Kidney (tissue), 14 donors: ENCODE data around the gene LARGE1. TPM values are rescaled to one million over a fixed set of nuclear protein-coding genes. Genes with fewer than 3 reads are reported as not detected.

Source experiments
- DNase-seq, 5 donors: peaks; one replicate each; pipeline ENCODE4 v3.0.0-alpha.2; 2013 to 2020
- FAIRE-seq: peaks from 2 replicates; lab custom pipeline; 2012; peaks lifted over from hg19 to GRCh38; lab: Jason Lieb, UNC
- H3K27ac ChIP-seq, 2 donors: one replicate each; pipeline ENCODE4 v1.7.0; 2013; ENCODE audit warnings: low read depth in 2 of 2, low read length in 2 of 2, inconsistent platforms in 1 of 2
- H3K27me3 ChIP-seq: one replicate; pipeline ENCODE4 v1.7.1; 2013; ENCODE audit warnings: low read length, inconsistent platforms; ENCODE audit not compliant: control insufficient read depth, insufficient read depth
- H3K36me3 ChIP-seq, 3 donors: one replicate each; pipeline versions ENCODE4 v1.7.0 to v1.7.1; 2013; ENCODE audit warnings: low read length in 3 of 3, control low read depth in 1 of 3, inconsistent platforms in 1 of 3; ENCODE audit not compliant: insufficient read depth in 3 of 3, control insufficient read depth in 2 of 3
- H3K4me1 ChIP-seq, 3 donors: one replicate each; pipeline versions ENCODE4 v1.7.0 to v1.7.1; 2013; ENCODE audit warnings: low read length in 3 of 3, inconsistent platforms in 1 of 3, low read depth in 1 of 3; ENCODE audit not compliant: control insufficient read depth in 2 of 3, insufficient read depth in 2 of 3
- H3K4me3 ChIP-seq, 3 donors: one replicate each; pipeline versions ENCODE4 v1.7.0 to v1.8.1; 2013; ENCODE audit warnings: low read length in 3 of 3, control low read depth in 1 of 3, inconsistent platforms in 1 of 3
- H3K9ac ChIP-seq, 3 donors: one replicate each; pipeline versions ENCODE4 v1.7.0 to v1.7.1; 2013; ENCODE audit warnings: low read length in 3 of 3, control low read depth in 1 of 3, inconsistent platforms in 1 of 3
- H3K9me3 ChIP-seq, 3 donors: one replicate each; pipeline versions ENCODE4 v1.7.0 to v1.7.1; 2013; ENCODE audit warnings: low read length in 3 of 3, control low read depth in 1 of 3, inconsistent platforms in 1 of 3; ENCODE audit not compliant: control insufficient read depth in 2 of 3, insufficient read depth in 1 of 3
- intact Hi-C: fragments of 100-400 bp; cut with DNase I; formaldehyde crosslinking; loops from one replicate; pipeline ENCODE4 v1.11.1; 2022
- polyA plus RNA-seq: library from polyadenylated mRNA; stranded (reverse); fragments of 350-450 nt; fragmentation: Illumina TruSeq; extraction: RNeasy Lipid Tissue Mini Kit (QIAGEN cat#74804); gene quantifications from one replicate; pipeline ENCODE4 v1.2.3, GENCODE V29; 2014; ENCODE audit warnings: low read depth, low replicate concordance; ENCODE audit not compliant: insufficient read depth
- total RNA-seq: library from RNA; stranded (reverse); fragmentation: NEBNext Ultra II Directional; extraction: Animal tissue kit (Norgen Biotek cat#: 25700); gene quantifications from one replicate; pipeline ENCODE4 v1.2.1, GENCODE V29; 2021
- TF ChIP-seq, protein P1 (sequence below): IDR thresholded peaks from 3 replicates; pipeline ENCODE4 v1.5.1; 2012; ENCODE audit warnings: mild to moderate bottlenecking, moderate library complexity, borderline replicate concordance; ENCODE audit not compliant: insufficient read depth; ENCODE audit errors: extremely low read depth
- donor health status: control.
- donor health status: control.
- donor health status: control.
- donor health status: control.
- donor health status: control.
- donor health status: DM: yes; HTN: yes; CAD: no.
- donor health status: Normal renal cell carcinoma (clear cell type).

Gene LARGE1
- total and polyA plus RNA-seq, 2 donors from 2014 or later: 5.0 to 22.9 TPM

DNA sequence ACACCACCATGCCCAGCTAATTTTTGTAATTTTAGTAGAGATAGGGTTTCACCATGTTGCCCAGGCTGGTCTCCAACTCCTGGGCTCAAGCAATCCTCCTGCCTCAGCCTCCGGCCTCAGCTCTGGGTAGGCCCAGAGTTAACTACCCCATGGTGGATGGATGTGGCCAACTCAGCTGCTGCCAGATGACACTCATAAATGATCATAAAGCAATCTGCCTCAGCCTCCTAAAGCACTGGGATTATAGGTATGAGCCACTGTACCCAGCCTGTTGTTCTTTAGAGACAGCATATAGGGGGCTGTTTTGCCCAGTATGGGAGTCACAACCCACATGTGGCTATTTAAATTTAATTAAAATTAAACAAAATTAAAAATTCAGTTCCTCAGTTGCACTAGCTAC, 54.3 kb downstream of the LARGE1 start:
- TF ChIP-seq, protein P1, sequence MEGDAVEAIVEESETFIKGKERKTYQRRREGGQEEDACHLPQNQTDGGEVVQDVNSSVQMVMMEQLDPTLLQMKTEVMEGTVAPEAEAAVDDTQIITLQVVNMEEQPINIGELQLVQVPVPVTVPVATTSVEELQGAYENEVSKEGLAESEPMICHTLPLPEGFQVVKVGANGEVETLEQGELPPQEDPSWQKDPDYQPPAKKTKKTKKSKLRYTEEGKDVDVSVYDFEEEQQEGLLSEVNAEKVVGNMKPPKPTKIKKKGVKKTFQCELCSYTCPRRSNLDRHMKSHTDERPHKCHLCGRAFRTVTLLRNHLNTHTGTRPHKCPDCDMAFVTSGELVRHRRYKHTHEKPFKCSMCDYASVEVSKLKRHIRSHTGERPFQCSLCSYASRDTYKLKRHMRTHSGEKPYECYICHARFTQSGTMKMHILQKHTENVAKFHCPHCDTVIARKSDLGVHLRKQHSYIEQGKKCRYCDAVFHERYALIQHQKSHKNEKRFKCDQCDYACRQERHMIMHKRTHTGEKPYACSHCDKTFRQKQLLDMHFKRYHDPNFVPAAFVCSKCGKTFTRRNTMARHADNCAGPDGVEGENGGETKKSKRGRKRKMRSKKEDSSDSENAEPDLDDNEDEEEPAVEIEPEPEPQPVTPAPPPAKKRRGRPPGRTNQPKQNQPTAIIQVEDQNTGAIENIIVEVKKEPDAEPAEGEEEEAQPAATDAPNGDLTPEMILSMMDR: no peak
- H3K4me1 ChIP-seq: peaks cover 0 to 5% (median 0%) of the 10 kb centered on the region in 3 donors

DNA sequence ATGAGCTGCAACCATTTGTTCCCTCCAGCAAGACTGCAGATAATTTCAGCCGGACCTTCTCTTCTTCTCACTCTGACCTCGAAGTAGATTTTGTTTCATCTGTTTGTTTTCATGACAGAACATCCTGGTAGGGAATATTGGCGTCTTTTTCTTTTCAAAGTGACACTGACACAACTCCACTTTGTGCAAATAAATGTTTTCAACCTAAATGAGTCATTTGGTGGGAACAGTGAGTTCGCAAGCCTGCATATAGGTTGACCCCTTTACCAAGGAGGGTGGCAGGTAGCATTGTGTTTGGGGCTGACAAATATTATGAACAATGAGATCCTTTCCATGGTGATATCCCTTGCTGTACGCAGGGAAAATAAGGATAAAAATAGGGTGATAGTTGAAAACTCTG, 55.0 kb downstream of the LARGE1 start:
- FAIRE-seq: no peak

More for the DNA sequence above, 54.3 kb downstream of the LARGE1 start:
- Histone ChIP-seq H3K36me3 (no peaks in the 10 kb centered on the region), H3K27me3 (no peaks in the 10 kb centered on the region), H3K4me3 (no peak overlapping the region), H3K27ac (no peak overlapping the region), H3K9me3 (no peaks in the 10 kb centered on the region), H3K9ac (no peak overlapping the region)
- intact Hi-C loops: no loop called here
- DNase-seq: no peak
- no peak for FAIRE-seq

DNA sequence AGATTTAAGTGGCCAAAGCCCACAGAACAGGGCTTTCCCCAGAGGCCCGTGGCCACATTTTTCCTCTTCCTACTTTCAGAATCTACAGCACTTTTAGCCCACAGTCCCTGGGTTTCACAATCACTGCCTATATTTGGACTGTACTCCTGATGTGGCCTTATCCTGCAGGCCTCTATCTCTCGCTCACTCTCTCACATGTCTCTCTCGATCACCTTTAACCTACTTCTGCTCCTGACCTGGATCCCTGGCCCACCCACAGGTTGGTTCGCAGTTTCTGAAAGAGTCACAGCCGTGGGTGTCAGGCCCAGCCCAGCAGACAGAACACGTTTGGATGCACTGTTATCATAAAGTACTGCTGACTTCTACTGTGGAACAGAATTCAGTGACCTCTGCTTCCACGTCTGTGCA, 55.5 kb downstream of the LARGE1 start:
- FAIRE-seq: no peak
- H3K36me3 ChIP-seq: no peaks in the 10 kb centered on the region
- H3K4me1 ChIP-seq: peaks cover 0 to 5% (median 0%) of the 10 kb centered on the region in 3 donors
- TF ChIP-seq, protein P1: no peak
- H3K27ac ChIP-seq: no peak overlapping the region
- H3K27me3 ChIP-seq: no peaks in the 10 kb centered on the region
- intact Hi-C loops: no loop called here
- no peak for DNase-seq
- no peak overlapping the region for H3K9ac ChIP-seq
- H3K4me3 ChIP-seq: no peak overlapping the region
- H3K9me3 ChIP-seq: no peaks in the 10 kb centered on the region

More for the DNA sequence above, 55.0 kb downstream of the LARGE1 start:
- Histone ChIP-seq H3K27ac (no peak overlapping the region), H3K4me1 (peaks cover 0 to 5% (median 0%) of the 10 kb centered on the region in 3 donors), H3K9ac (no peak overlapping the region), H3K36me3 (no peaks in the 10 kb centered on the region), H3K9me3 (no peaks in the 10 kb centered on the region), H3K4me3 (no peak overlapping the region), H3K27me3 (no peaks in the 10 kb centered on the region)
- intact Hi-C loops: no loop called here
- DNase-seq: no peak
- TF ChIP-seq, protein P1: no peak
